Stimulated activated CD8-positive, alpha-beta memory T cell treated with anti-CD3 and anti-CD28 coated beads, Interleukin-2, amount 100 ng/mL, for 1 hour (primary cell): ENCODE measurements around the gene MFRP.
"Not testable (repeated sequence)": the region's sequence is repeated elsewhere in the genome, so short reads cannot be mapped to it uniquely, and the experiment has no call there.

Experiments used
- DNase-seq, 2 donors: peaks; one replicate each; pipeline ENCODE4 v3.0.0-alpha.2; 2020; ENCODE audit warnings: low read depth in 2 of 2

Gene MFRP

GRCh38 chr11:119346605-119347004 is at the start of gene MFRP:
Gene MFRP (minus strand): TSS chr11:119346705. CDS start chr11:119346513, 192 bp downstream.
- no peak for DNase-seq

GRCh38 chr11:119391275-119391674 is 44.8 kb upstream of the MFRP start:
- no peak for DNase-seq

- DNase-seq: no peak
These were observed 43.2 kb upstream of the MFRP start for GRCh38 chr11:119389611-119390254.

- no peak for DNase-seq
These were observed 41.6 kb upstream of the MFRP start for GRCh38 chr11:119388103-119388502.

- DNase-seq: no peak
These were observed 37.8 kb upstream of the MFRP start for GRCh38 chr11:119384332-119384731.

GRCh38 chr11:119382513-119382912 is 36.0 kb upstream of the MFRP start:
- not testable (repeated sequence) for DNase-seq

GRCh38 chr11:119382101-119382500 is 35.6 kb upstream of the MFRP start:
- DNase-seq: no peak

GRCh38 chr11:119381181-119381988 is 34.9 kb upstream of the MFRP start, which contains the start of gene USP2:
Gene USP2 (minus strand): TSS chr11:119381690. CDS start chr11:119373480, 8,210 bp downstream.
- peak; percentile 94 for DNase-seq

GRCh38 chr11:119380827-119381180 is 34.3 kb upstream of the MFRP start:
- no peak for DNase-seq

GRCh38 chr11:119380160-119380826 is 33.8 kb upstream of the MFRP start:
- no peak for DNase-seq

GRCh38 chr11:119378851-119379465 is 32.5 kb upstream of the MFRP start:
- DNase-seq: no peak

- no peak for DNase-seq
These were observed 31.6 kb upstream of the MFRP start for GRCh38 chr11:119377961-119378667.

GRCh38 chr11:119377112-119377901 is 30.8 kb upstream of the MFRP start:
- DNase-seq: no peak

- DNase-seq: no peak
These were observed 29.8 kb upstream of the MFRP start for GRCh38 chr11:119376197-119376847.

- DNase-seq: no peak
These were observed 29.1 kb upstream of the MFRP start for GRCh38 chr11:119375337-119376196.

GRCh38 chr11:119374632-119375336 is 28.3 kb upstream of the MFRP start:
- no peak for DNase-seq

GRCh38 chr11:119373921-119374631 is 27.6 kb upstream of the MFRP start:
- DNase-seq: no peak
